Measurements from ENCODE around the gene CSMD2.
"Not testable (repeated sequence)": the region's sequence is repeated elsewhere in the genome, so short reads cannot be mapped to it uniquely, and the experiment has no call there.

Gene CSMD2

GRCh38 chr1:33515607-33516006 is 649.4 kb downstream of the CSMD2 start:
- no peak for TF ChIP-seq CTCF (IDR thresholded peaks at IDR 0.05; ENCODE audit: low read depth, low read length)
- no peak overlapping the region for H3K9ac ChIP-seq (ENCODE audit: low read length)
- no peak overlapping the region for H3K4me3 ChIP-seq (ENCODE audit: low read length)
- H3K4me2 ChIP-seq (ENCODE audit: low read length): no peak overlapping the region
- H3K79me2 ChIP-seq (ENCODE audit: low read length): no peaks in the 10 kb centered on the region
- H3K4me1 ChIP-seq (ENCODE audit: low read length): no peaks in the 10 kb centered on the region
- H3K9me3 ChIP-seq (ENCODE audit: insufficient read depth, low read length): no peaks in the 10 kb centered on the region
- H3K36me3 ChIP-seq (replicated peaks; ENCODE audit: low read depth, low read length): no peaks in the 10 kb centered on the region
- no peaks in the 10 kb centered on the region for H3K27me3 ChIP-seq (ENCODE audit: low read depth, low read length)
- no peak overlapping the region for H2AFZ ChIP-seq (ENCODE audit: low read depth, low read length)
- H4K20me1 ChIP-seq (ENCODE audit: insufficient read depth, low read length): no peaks in the 10 kb centered on the region
- H3K27ac ChIP-seq (ENCODE audit: low read length): no peak overlapping the region

GRCh38 chr1:33515112-33515511 is 649.9 kb downstream of the CSMD2 start:
- H3K4me1 ChIP-seq (ENCODE audit: low read length): no peaks in the 10 kb centered on the region
- no peak overlapping the region for H3K27ac ChIP-seq (ENCODE audit: low read length)
- no peaks in the 10 kb centered on the region for H3K9me3 ChIP-seq (ENCODE audit: insufficient read depth, low read length)
- no peaks in the 10 kb centered on the region for H4K20me1 ChIP-seq (ENCODE audit: insufficient read depth, low read length)
- H3K79me2 ChIP-seq (ENCODE audit: low read length): no peaks in the 10 kb centered on the region
- H3K4me3 ChIP-seq (ENCODE audit: low read length): no peak overlapping the region
- H3K27me3 ChIP-seq (ENCODE audit: low read depth, low read length): no peaks in the 10 kb centered on the region
- no peak overlapping the region for H3K4me2 ChIP-seq (ENCODE audit: low read length)
- H3K9ac ChIP-seq (ENCODE audit: low read length): no peak overlapping the region
- no peak overlapping the region for H2AFZ ChIP-seq (ENCODE audit: low read depth, low read length)
- no peak for TF ChIP-seq CTCF (IDR thresholded peaks at IDR 0.05; ENCODE audit: low read depth, low read length)
- no peak for TF ChIP-seq EZH2phosphoT487 (IDR thresholded peaks at IDR 0.05; ENCODE audit: low read depth)
- H3K36me3 ChIP-seq (replicated peaks; ENCODE audit: low read depth, low read length): no peaks in the 10 kb centered on the region

- TF ChIP-seq CTCF (IDR thresholded peaks at IDR 0.05; ENCODE audit: low read depth, low read length): no peak
- TF ChIP-seq EZH2phosphoT487 (IDR thresholded peaks at IDR 0.05; ENCODE audit: low read depth): no peak
- H3K36me3 ChIP-seq (replicated peaks; ENCODE audit: low read depth, low read length): no peaks in the 10 kb centered on the region
- no peak overlapping the region for H3K9ac ChIP-seq (ENCODE audit: low read length)
- no peak overlapping the region for H3K4me2 ChIP-seq (ENCODE audit: low read length)
- H3K9me3 ChIP-seq (ENCODE audit: insufficient read depth, low read length): no peaks in the 10 kb centered on the region
- no peak overlapping the region for H3K4me3 ChIP-seq (ENCODE audit: low read length)
- no peaks in the 10 kb centered on the region for H3K27me3 ChIP-seq (ENCODE audit: low read depth, low read length)
- no peaks in the 10 kb centered on the region for H4K20me1 ChIP-seq (ENCODE audit: insufficient read depth, low read length)
- H2AFZ ChIP-seq (ENCODE audit: low read depth, low read length): no peak overlapping the region
- no peak overlapping the region for H3K27ac ChIP-seq (ENCODE audit: low read length)
- H3K79me2 ChIP-seq (ENCODE audit: low read length): no peaks in the 10 kb centered on the region
- H3K4me1 ChIP-seq (ENCODE audit: low read length): no peaks in the 10 kb centered on the region
These were observed 652.6 kb downstream of the CSMD2 start for GRCh38 chr1:33512226-33513011.

- H3K36me3 ChIP-seq (replicated peaks; ENCODE audit: low read depth, low read length); H3K79me2 ChIP-seq (ENCODE audit: low read length); H3K9me3 ChIP-seq (ENCODE audit: insufficient read depth, low read length); H3K4me1 ChIP-seq (ENCODE audit: low read length); H4K20me1 ChIP-seq (ENCODE audit: insufficient read depth, low read length); H3K9ac ChIP-seq (ENCODE audit: low read length); H3K27me3 ChIP-seq (ENCODE audit: low read depth, low read length); H3K4me3 ChIP-seq (ENCODE audit: low read length); H3K4me2 ChIP-seq (ENCODE audit: low read length); H3K27ac ChIP-seq (ENCODE audit: low read length); H2AFZ ChIP-seq (ENCODE audit: low read depth, low read length): not testable (repeated sequence)
These were observed 655.8 kb downstream of the CSMD2 start for GRCh38 chr1:33509276-33509675.
